Body of pancreas (tissue), 4 donors: Measurements from ENCODE around the gene CNGB1.

Source experiments
- POLR2A ChIP-seq, 3 donors: fragments of 450-650 bp; IDR thresholded peaks; one replicate each; pipeline ENCODE4 v1.6.1; 2016; ENCODE audit warnings: antibody characterized with exemption in 3 of 3, mild to moderate bottlenecking in 2 of 3
- TF ChIP-seq, protein P1 (sequence below), 7 experiments: fragments of 450-650 bp in 4 of 7; fragments of 200-600 bp in 3 of 7; sonication (generic) in 3 of 7; IDR thresholded peaks; one replicate each; pipeline ENCODE4 v1.5.1; 2016 to 2019; ENCODE audit warnings: antibody characterized with exemption in 7 of 7

DNA sequence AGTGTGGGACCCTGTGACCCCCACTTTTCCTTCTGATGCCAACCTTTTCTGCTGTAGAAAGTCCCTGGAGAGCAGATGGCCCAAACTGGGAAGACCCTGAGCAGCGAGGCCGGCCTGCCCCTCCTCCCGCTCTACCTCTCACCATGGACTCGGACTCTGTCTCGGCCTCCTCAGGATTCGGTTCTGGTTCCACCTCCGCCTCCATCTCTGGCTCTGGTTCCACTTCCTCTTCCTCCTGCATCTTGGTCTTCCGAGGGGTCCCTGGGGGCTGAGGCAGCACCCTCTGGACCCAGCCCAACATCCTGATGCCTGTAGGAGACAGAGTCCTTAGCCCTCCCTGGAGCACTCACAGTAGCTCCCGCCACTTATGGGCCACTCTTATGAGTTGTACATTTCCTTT is 3.9 kb downstream of the CNGB1 start:
- TF ChIP-seq, protein P1, sequence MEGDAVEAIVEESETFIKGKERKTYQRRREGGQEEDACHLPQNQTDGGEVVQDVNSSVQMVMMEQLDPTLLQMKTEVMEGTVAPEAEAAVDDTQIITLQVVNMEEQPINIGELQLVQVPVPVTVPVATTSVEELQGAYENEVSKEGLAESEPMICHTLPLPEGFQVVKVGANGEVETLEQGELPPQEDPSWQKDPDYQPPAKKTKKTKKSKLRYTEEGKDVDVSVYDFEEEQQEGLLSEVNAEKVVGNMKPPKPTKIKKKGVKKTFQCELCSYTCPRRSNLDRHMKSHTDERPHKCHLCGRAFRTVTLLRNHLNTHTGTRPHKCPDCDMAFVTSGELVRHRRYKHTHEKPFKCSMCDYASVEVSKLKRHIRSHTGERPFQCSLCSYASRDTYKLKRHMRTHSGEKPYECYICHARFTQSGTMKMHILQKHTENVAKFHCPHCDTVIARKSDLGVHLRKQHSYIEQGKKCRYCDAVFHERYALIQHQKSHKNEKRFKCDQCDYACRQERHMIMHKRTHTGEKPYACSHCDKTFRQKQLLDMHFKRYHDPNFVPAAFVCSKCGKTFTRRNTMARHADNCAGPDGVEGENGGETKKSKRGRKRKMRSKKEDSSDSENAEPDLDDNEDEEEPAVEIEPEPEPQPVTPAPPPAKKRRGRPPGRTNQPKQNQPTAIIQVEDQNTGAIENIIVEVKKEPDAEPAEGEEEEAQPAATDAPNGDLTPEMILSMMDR (IDR thresholded peaks at IDR 0.05), result no peak
- TF ChIP-seq POLR2A (IDR thresholded peaks at IDR 0.05), result no peak
